Panc1 (cell line): ENCODE results near the gene KRTAP6-1. TPM values are rescaled to one million over a fixed set of nuclear protein-coding genes. Genes with fewer than 3 reads are reported as not detected.

ENCODE experiments used
- ATAC-seq: fragments of 200-7000 bp; cut with Tn5 transposase; 2 replicates; pipeline ENCODE4 v1.9.1; 2020; ENCODE audit warnings: mild to moderate bottlenecking, moderate library complexity
- BruUV-seq: library from RNA; stranded (reverse); fragments of 400-500 nt; replicated peaks from 2 replicates; lab custom pipeline; 2021; lab: Mats Ljungman, UMichigan
- CTCF ChIA-PET: fragments of 300-600 bp; sonication (Branson Sonifier 250); formaldehyde crosslinking; loops from one replicate; lab custom pipeline; 2022; ENCODE audit warnings: antibody characterized with exemption; lab: Charles Lee
- POLR2A ChIA-PET: fragments of 300-600 bp; sonication (Branson Sonifier 250); formaldehyde crosslinking; loops from one replicate; lab custom pipeline; 2022; ENCODE audit warnings: antibody characterized with exemption; lab: Charles Lee
- DNase-seq: peaks from one replicate; pipeline ENCODE4 v3.0.0-alpha.2; 2010; ENCODE audit warnings: low read depth, low spot score
- H3K27ac ChIP-seq: 2 replicates; pipeline ENCODE4 v1.5.1; 2011; ENCODE audit warnings: mild to moderate bottlenecking, low read length, inconsistent platforms
- H3K27me3 ChIP-seq: fragments of 200-500 bp; sonication (Bioruptor generic); 2 replicates; pipeline ENCODE4 v1.6.0; 2014; ENCODE audit warnings: low read length, inconsistent platforms; ENCODE audit not compliant: control insufficient read depth, insufficient read depth
- H3K36me3 ChIP-seq: fragments of 200-500 bp; sonication (Bioruptor generic); 2 replicates; pipeline ENCODE4 v1.5.1; 2014; ENCODE audit warnings: inconsistent platforms, mild to moderate bottlenecking, low read length, moderate library complexity; ENCODE audit not compliant: control insufficient read depth, insufficient read depth
- H3K4me1 ChIP-seq: 2 replicates; pipeline ENCODE4 v1.5.1; 2011; ENCODE audit warnings: inconsistent platforms, mild to moderate bottlenecking, low read length, moderate library complexity; ENCODE audit not compliant: control insufficient read depth, insufficient read depth
- H3K4me3 ChIP-seq, 2 experiments: 2 replicates each; pipeline ENCODE4 v1.5.1; 2011 to 2012; ENCODE audit warnings: low read depth in 2 of 2, low read length in 2 of 2, mild to moderate bottlenecking in 2 of 2, inconsistent platforms in 1 of 2, moderate library complexity in 1 of 2
- H3K9me3 ChIP-seq: fragments of 200-500 bp; sonication (Bioruptor generic); 2 replicates; pipeline ENCODE4 v1.5.1; 2014; ENCODE audit warnings: low read depth, mild to moderate bottlenecking, inconsistent platforms, low read length, moderate library complexity; ENCODE audit not compliant: control insufficient read depth, insufficient read depth
- POLR2AphosphoS5 ChIP-seq: IDR thresholded peaks from 2 replicates; pipeline ENCODE4 v1.6.1; 2012; ENCODE audit warnings: mild to moderate bottlenecking, low read depth, low read length, moderate library complexity
- SIN3A ChIP-seq: IDR thresholded peaks from 2 replicates; pipeline ENCODE4 v1.6.1; 2012; ENCODE audit warnings: low read depth, mild to moderate bottlenecking, low read length, moderate library complexity, borderline replicate concordance; ENCODE audit not compliant: insufficient read depth
- TCF7L2 ChIP-seq: IDR thresholded peaks from 2 replicates; pipeline ENCODE4 v1.6.1; 2011; ENCODE audit warnings: mild to moderate bottlenecking, low read depth, low read length, inconsistent platforms
- in situ Hi-C: cut with HindIII; loops from 2 replicates; pipeline ENCODE4 v1.10.0; 2016; ENCODE audit warnings: low sequenced_read_pairs, low pct_unique_long_range_greater_than_20kb
- intact Hi-C: fragments of 100-400 bp; cut with micrococcal nuclease; formaldehyde crosslinking; loops from one replicate; pipeline ENCODE4 v1.10.0; 2022; ENCODE audit not compliant: unreplicated experiment
- total RNA-seq: library from RNA; stranded (reverse); gene quantifications from one replicate; pipeline ENCODE4 v1.2.1, GENCODE V29; 2021; ENCODE audit not compliant: unreplicated experiment
- TF ChIP-seq, protein P1 (sequence below), 2 experiments: IDR thresholded peaks; 2 replicates each; pipeline ENCODE4 v1.6.1; 2011 to 2012; ENCODE audit warnings: low read depth in 2 of 2, control low read depth in 1 of 2, low read length in 1 of 2, mild to moderate bottlenecking in 1 of 2, moderate library complexity in 1 of 2; ENCODE audit not compliant: insufficient read depth in 1 of 2
- TF ChIP-seq, protein P2 (sequence below): fragments of 450-650 bp; IDR thresholded peaks from 2 replicates; pipeline ENCODE4 v1.5.1; 2017; ENCODE audit warnings: mild to moderate bottlenecking

KRTAP6-1 gene
- total RNA-seq, 1 experiment from 2014 or later, result not detected

DNA sequence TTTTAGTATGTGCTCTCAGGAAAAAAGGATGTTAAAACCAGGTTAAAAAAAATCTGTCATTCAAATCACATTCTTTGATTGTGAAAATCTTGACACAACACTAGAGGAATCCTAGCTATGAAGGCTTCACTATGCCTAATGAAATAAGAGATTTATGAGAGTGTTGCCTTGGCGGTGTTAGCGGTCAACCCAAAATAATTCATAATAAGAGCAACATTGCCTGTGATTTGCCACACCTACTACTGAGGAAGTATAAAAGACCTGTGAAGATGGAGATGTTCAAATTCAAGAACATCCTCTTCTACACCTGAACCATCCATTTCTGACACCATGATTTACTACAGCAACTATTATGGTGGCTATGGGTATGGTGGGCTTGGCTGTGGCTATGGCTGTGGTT, 2.4 kb upstream of the KRTAP6-1 start, which contains the start of gene KRTAP20-1:
TSS of gene KRTAP20-1 (plus strand) at position 301 of the 400 bp plus-strand sequence. CDS start at position 331, 30 bp downstream.
- Histone ChIP-seq H3K36me3 (no peaks in the 10 kb centered on the region), H3K4me3 (no peak within 1 kb of the TSS), H3K9me3 (no peaks in the 10 kb centered on the region), H3K27me3 (no peaks in the 10 kb centered on the region), H3K4me1 (no peaks in the 10 kb centered on the region), H3K27ac (no peak within 1 kb of the TSS)
- no peak for ATAC-seq
- ChIA-PET POLR2A (no interaction called here), CTCF (no interaction called here)
- intact Hi-C loops, result no loop called here
- TF ChIP-seq, protein P1, sequence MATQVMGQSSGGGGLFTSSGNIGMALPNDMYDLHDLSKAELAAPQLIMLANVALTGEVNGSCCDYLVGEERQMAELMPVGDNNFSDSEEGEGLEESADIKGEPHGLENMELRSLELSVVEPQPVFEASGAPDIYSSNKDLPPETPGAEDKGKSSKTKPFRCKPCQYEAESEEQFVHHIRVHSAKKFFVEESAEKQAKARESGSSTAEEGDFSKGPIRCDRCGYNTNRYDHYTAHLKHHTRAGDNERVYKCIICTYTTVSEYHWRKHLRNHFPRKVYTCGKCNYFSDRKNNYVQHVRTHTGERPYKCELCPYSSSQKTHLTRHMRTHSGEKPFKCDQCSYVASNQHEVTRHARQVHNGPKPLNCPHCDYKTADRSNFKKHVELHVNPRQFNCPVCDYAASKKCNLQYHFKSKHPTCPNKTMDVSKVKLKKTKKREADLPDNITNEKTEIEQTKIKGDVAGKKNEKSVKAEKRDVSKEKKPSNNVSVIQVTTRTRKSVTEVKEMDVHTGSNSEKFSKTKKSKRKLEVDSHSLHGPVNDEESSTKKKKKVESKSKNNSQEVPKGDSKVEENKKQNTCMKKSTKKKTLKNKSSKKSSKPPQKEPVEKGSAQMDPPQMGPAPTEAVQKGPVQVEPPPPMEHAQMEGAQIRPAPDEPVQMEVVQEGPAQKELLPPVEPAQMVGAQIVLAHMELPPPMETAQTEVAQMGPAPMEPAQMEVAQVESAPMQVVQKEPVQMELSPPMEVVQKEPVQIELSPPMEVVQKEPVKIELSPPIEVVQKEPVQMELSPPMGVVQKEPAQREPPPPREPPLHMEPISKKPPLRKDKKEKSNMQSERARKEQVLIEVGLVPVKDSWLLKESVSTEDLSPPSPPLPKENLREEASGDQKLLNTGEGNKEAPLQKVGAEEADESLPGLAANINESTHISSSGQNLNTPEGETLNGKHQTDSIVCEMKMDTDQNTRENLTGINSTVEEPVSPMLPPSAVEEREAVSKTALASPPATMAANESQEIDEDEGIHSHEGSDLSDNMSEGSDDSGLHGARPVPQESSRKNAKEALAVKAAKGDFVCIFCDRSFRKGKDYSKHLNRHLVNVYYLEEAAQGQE (IDR thresholded peaks at IDR 0.05; ENCODE audit: insufficient read depth in 1 of 2, low read depth in 2 of 2, low read length in 1 of 2), result no peak
- TF ChIP-seq TCF7L2 (no peak), POLR2AphosphoS5 (no peak), SIN3A (no peak)
- TF ChIP-seq, protein P2, sequence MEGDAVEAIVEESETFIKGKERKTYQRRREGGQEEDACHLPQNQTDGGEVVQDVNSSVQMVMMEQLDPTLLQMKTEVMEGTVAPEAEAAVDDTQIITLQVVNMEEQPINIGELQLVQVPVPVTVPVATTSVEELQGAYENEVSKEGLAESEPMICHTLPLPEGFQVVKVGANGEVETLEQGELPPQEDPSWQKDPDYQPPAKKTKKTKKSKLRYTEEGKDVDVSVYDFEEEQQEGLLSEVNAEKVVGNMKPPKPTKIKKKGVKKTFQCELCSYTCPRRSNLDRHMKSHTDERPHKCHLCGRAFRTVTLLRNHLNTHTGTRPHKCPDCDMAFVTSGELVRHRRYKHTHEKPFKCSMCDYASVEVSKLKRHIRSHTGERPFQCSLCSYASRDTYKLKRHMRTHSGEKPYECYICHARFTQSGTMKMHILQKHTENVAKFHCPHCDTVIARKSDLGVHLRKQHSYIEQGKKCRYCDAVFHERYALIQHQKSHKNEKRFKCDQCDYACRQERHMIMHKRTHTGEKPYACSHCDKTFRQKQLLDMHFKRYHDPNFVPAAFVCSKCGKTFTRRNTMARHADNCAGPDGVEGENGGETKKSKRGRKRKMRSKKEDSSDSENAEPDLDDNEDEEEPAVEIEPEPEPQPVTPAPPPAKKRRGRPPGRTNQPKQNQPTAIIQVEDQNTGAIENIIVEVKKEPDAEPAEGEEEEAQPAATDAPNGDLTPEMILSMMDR, result no peak
- in situ Hi-C loops, result no loop called here
- DNase-seq, result no peak
- no TSS peak for BruUV-seq

DNA sequence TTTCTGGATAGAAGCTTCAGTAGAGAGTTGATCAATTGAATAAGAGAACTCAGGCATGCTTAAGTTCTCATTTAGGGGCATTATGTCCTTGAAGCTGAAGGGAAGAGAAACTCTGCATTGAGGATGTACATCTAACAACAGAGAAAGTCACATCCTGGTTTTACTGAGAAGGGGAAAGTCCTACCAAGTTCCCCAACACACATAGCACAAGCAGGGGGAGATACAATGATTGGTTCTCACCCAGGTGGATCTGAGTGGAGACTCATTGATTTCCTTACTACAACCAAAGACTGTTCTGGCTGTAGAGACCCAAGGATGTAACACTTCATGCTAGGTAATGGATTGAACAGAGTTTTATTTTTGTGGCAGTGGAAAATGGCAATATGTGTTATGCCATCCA, 1.5 kb upstream of the KRTAP6-1 start:
- CTCF ChIA-PET, result no interaction called here

More for the DNA sequence above, 1.5 kb upstream of the KRTAP6-1 start:
- POLR2A ChIA-PET, result no interaction called here
- TF ChIP-seq, protein P1 (IDR thresholded peaks at IDR 0.05; ENCODE audit: insufficient read depth in 1 of 2, low read depth in 2 of 2, low read length in 1 of 2), result no peak
- TF ChIP-seq, protein P2, result no peak
- TF ChIP-seq POLR2AphosphoS5 (no peak), SIN3A (no peak), TCF7L2 (no peak)
- no peak for ATAC-seq
- BruUV-seq, result no TSS peak
- Histone ChIP-seq H3K36me3 (no peaks in the 10 kb centered on the region), H3K27me3 (no peaks in the 10 kb centered on the region), H3K27ac (no peak overlapping the region), H3K9me3 (no peaks in the 10 kb centered on the region), H3K4me1 (no peaks in the 10 kb centered on the region), H3K4me3 (no peak overlapping the region)
- DNase-seq, result no peak
- intact Hi-C loops (no loop called here), in situ Hi-C loops (no loop called here)
